Stimulated activated naive CD8-positive, alpha-beta T cell treated with anti-CD3 and anti-CD28 coated beads, Interleukin-15, amount 100 ng/mL, for 72 hours (primary cell): ENCODE measurements around the gene PFDN4.

Experiments
- ATAC-seq: fragments of 150-1000 bp; cut with Tn5 transposase; 2 replicates; pipeline ENCODE4 v1.10.0; 2021; ENCODE audit warnings: mild to moderate bottlenecking, moderate library complexity
- DNase-seq, 2 donors: peaks; one replicate each; pipeline ENCODE4 v3.0.0; 2021 to 2022
- H3K27ac Mint-ChIP-seq, 2 donors: one replicate each; pipeline ENCODE4 v1.8.0; 2022; ENCODE audit warnings: mild to moderate bottlenecking in 2 of 2, mixed read lengths in 2 of 2, moderate library complexity in 2 of 2
- H3K27me3 Mint-ChIP-seq: one replicate; pipeline ENCODE4 v1.8.0; 2022; ENCODE audit warnings: mixed read lengths
- H3K4me1 Mint-ChIP-seq: one replicate; pipeline ENCODE4 v1.8.0; 2022; ENCODE audit warnings: mild to moderate bottlenecking, mixed read lengths
- H3K4me3 Mint-ChIP-seq, 2 donors: one replicate each; pipeline ENCODE4 v1.8.0; 2022; ENCODE audit warnings: mild to moderate bottlenecking in 2 of 2, mixed read lengths in 2 of 2, moderate library complexity in 1 of 2
- H3K9me3 Mint-ChIP-seq, 2 donors: one replicate each; pipeline ENCODE4 v1.8.0; 2022; ENCODE audit warnings: mixed read lengths in 2 of 2

The PFDN4 gene

GRCh38 chr20:54205450-54205849 lies 2.4 kb upstream of the PFDN4 start:
- peak in 1 of 2 donors; percentile 18 for DNase-seq

GRCh38 chr20:54207053-54207742 lies 689 bp upstream of the PFDN4 start:
- ATAC-seq (no peak), DNase-seq (no peak)
- Mint-ChIP-seq H3K4me1 (peaks cover 48% of the 10 kb centered on the region), H3K27me3 (no peaks in the 10 kb centered on the region), H3K27ac (peak overlapping the region; percentile 100), H3K4me3 (peak overlapping the region; percentile 84 to 94), H3K9me3 (no peaks in the 10 kb centered on the region)

More at GRCh38 chr20:54205450-54205849, 2.4 kb upstream of the PFDN4 start:
- no peaks in the 10 kb centered on the region for H3K27me3 Mint-ChIP-seq
- H3K4me1 Mint-ChIP-seq = peaks cover 35% of the 10 kb centered on the region
- H3K27ac Mint-ChIP-seq = peak overlapping the region in 1 of 2 donors; percentile 77
- H3K4me3 Mint-ChIP-seq = peak overlapping the region in 1 of 2 donors; percentile 7
- no peak for ATAC-seq
- no peaks in the 10 kb centered on the region for H3K9me3 Mint-ChIP-seq

- DNase-seq (peak in 1 of 2 donors; percentile 49), ATAC-seq (peak; percentile 18)
- Mint-ChIP-seq H3K9me3 (no peaks in the 10 kb centered on the region), H3K4me1 (peaks cover 57% of the 10 kb centered on the region), H3K27ac (peak overlapping the region; percentile 96 to 97), H3K27me3 (no peaks in the 10 kb centered on the region), H3K4me3 (peak overlapping the region; percentile 84 to 93)
Observed at GRCh38 chr20:54208548-54209176, 775 bp downstream of the PFDN4 start.

GRCh38 chr20:54209216-54209813 lies 1.4 kb downstream of the PFDN4 start:
- Mint-ChIP-seq H3K27ac (peak overlapping the region; percentile 96 to 97), H3K4me3 (peak overlapping the region; percentile 84 to 93), H3K9me3 (no peaks in the 10 kb centered on the region), H3K4me1 (peaks cover 57% of the 10 kb centered on the region), H3K27me3 (no peaks in the 10 kb centered on the region)
- no peak for ATAC-seq
- DNase-seq = no peak

- no peaks in the 10 kb centered on the region for H3K9me3 Mint-ChIP-seq
- H3K27ac Mint-ChIP-seq = no peak overlapping the region
- peaks cover 42% of the 10 kb centered on the region for H3K4me1 Mint-ChIP-seq
- no peak for ATAC-seq
- no peak for DNase-seq
- no peak overlapping the region for H3K4me3 Mint-ChIP-seq
- no peaks in the 10 kb centered on the region for H3K27me3 Mint-ChIP-seq
Observed at GRCh38 chr20:54212226-54212625, 4.3 kb downstream of the PFDN4 start.

GRCh38 chr20:54212871-54213270 lies 5.0 kb downstream of the PFDN4 start:
- DNase-seq (no peak), ATAC-seq (no peak)
- Mint-ChIP-seq H3K4me3 (no peak overlapping the region), H3K27me3 (no peaks in the 10 kb centered on the region), H3K27ac (no peak overlapping the region), H3K4me1 (peaks cover 42% of the 10 kb centered on the region), H3K9me3 (no peaks in the 10 kb centered on the region)

- Mint-ChIP-seq H3K9me3 (no peaks in the 10 kb centered on the region), H3K27me3 (no peaks in the 10 kb centered on the region), H3K27ac (no peak overlapping the region), H3K4me3 (no peak overlapping the region), H3K4me1 (peaks cover 31% of the 10 kb centered on the region)
- ATAC-seq (no peak), DNase-seq (no peak)
Observed at GRCh38 chr20:54214566-54214965, 6.7 kb downstream of the PFDN4 start.

GRCh38 chr20:54215157-54215789 lies 7.4 kb downstream of the PFDN4 start:
- peaks cover 24% of the 10 kb centered on the region for H3K4me1 Mint-ChIP-seq
- DNase-seq (no peak), ATAC-seq (no peak)
- no peaks in the 10 kb centered on the region for H3K27me3 Mint-ChIP-seq
- H3K27ac Mint-ChIP-seq = no peak overlapping the region
- H3K9me3 Mint-ChIP-seq = no peaks in the 10 kb centered on the region
- H3K4me3 Mint-ChIP-seq = no peak overlapping the region

GRCh38 chr20:54217762-54218161 lies 9.9 kb downstream of the PFDN4 start:
- no peak for DNase-seq
- Mint-ChIP-seq H3K4me3 (no peak overlapping the region), H3K27ac (no peak overlapping the region), H3K4me1 (peaks cover 24% of the 10 kb centered on the region), H3K9me3 (no peaks in the 10 kb centered on the region), H3K27me3 (no peaks in the 10 kb centered on the region)
- ATAC-seq = no peak

- H3K4me3 Mint-ChIP-seq = no peak overlapping the region
- no peaks in the 10 kb centered on the region for H3K9me3 Mint-ChIP-seq
- no peak for ATAC-seq
- DNase-seq = no peak
- H3K27me3 Mint-ChIP-seq = no peaks in the 10 kb centered on the region
- H3K4me1 Mint-ChIP-seq = peaks cover 21% of the 10 kb centered on the region
- no peak overlapping the region for H3K27ac Mint-ChIP-seq
Observed at GRCh38 chr20:54218470-54218869, 10.6 kb downstream of the PFDN4 start.

- Mint-ChIP-seq H3K9me3 (no peaks in the 10 kb centered on the region), H3K27ac (no peak overlapping the region), H3K4me3 (no peak overlapping the region), H3K4me1 (peaks cover 21% of the 10 kb centered on the region), H3K27me3 (no peaks in the 10 kb centered on the region)
- DNase-seq (no peak), ATAC-seq (no peak)
Observed at GRCh38 chr20:54219751-54220426, 12.0 kb downstream of the PFDN4 start.

GRCh38 chr20:54220722-54221121 lies 12.8 kb downstream of the PFDN4 start:
- DNase-seq (no peak), ATAC-seq (no peak)
- H3K27ac Mint-ChIP-seq = peak overlapping the region in 1 of 2 donors; percentile 55
- H3K4me3 Mint-ChIP-seq = no peak overlapping the region
- H3K9me3 Mint-ChIP-seq = no peaks in the 10 kb centered on the region
- H3K27me3 Mint-ChIP-seq = no peaks in the 10 kb centered on the region
- H3K4me1 Mint-ChIP-seq = peaks cover 21% of the 10 kb centered on the region

GRCh38 chr20:54221353-54221752 lies 13.5 kb downstream of the PFDN4 start:
- DNase-seq (peak in 1 of 2 donors; percentile 19), ATAC-seq (peak; percentile 90)
- H3K27ac Mint-ChIP-seq = peak overlapping the region; percentile 14 to 93

GRCh38 chr20:54221996-54222890 lies 14.4 kb downstream of the PFDN4 start:
- Mint-ChIP-seq H3K4me1 (peaks cover 21% of the 10 kb centered on the region), H3K27me3 (no peaks in the 10 kb centered on the region), H3K4me3 (peak overlapping the region in 1 of 2 donors; percentile 63), H3K27ac (peak overlapping the region in 1 of 2 donors; percentile 93), H3K9me3 (no peaks in the 10 kb centered on the region)
- DNase-seq = no peak
- ATAC-seq = no peak

More at GRCh38 chr20:54221353-54221752, 13.5 kb downstream of the PFDN4 start:
- Mint-ChIP-seq H3K9me3 (no peaks in the 10 kb centered on the region), H3K4me3 (peak overlapping the region in 1 of 2 donors; percentile 63), H3K27me3 (no peaks in the 10 kb centered on the region), H3K4me1 (peaks cover 21% of the 10 kb centered on the region)
